Measurements from ENCODE around the gene DNAJC4.

GRCh38 chr11:64196626-64197025, 33.7 kb upstream of the DNAJC4 start:
- TF ChIP-seq CTCF (IDR thresholded peaks at IDR 0.05; ENCODE audit: low read length) (no peak), EZH2 (optimal IDR thresholded peaks at IDR 0.05; ENCODE audit: low read depth, low read length) (no peak)
